GM10266 (cell line): ENCODE results near the gene MGMT.

Source experiments
- DNase-seq: peaks from one replicate; pipeline ENCODE4 v3.0.0; 2012; ENCODE audit errors: extremely low spot score
- CTCF ChIP-seq: IDR thresholded peaks from 2 replicates; pipeline ENCODE4 v1.5.1; 2012; ENCODE audit warnings: mild to moderate bottlenecking, low read depth; ENCODE audit not compliant: control insufficient read depth, insufficient read depth; ENCODE audit errors: missing control alignments

MGMT gene

GRCh38 chr10:129511758-129512157 is 44.7 kb downstream of the MGMT start:
- DNase-seq: no peak
- no peak for TF ChIP-seq CTCF

DNA sequence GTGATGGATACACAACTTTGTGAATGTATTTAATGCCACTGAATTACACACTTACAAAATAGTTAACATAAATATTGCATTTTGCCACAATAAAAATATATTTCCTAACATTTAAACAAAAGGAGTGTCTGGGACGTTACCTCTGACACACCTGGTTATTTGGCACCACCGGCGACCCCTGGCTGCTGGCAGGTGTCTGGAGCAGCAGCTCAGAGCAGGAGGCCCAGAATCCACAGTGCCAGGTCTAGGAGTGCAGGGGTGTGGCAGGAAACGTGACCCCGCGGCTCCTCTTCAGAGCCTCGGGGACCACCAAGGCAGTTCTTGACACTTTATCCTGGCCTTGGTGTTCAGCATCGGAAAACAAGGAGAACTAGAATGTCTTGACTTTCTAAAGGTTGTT is 46.3 kb downstream of the MGMT start:
- TF ChIP-seq CTCF: no peak

DNA sequence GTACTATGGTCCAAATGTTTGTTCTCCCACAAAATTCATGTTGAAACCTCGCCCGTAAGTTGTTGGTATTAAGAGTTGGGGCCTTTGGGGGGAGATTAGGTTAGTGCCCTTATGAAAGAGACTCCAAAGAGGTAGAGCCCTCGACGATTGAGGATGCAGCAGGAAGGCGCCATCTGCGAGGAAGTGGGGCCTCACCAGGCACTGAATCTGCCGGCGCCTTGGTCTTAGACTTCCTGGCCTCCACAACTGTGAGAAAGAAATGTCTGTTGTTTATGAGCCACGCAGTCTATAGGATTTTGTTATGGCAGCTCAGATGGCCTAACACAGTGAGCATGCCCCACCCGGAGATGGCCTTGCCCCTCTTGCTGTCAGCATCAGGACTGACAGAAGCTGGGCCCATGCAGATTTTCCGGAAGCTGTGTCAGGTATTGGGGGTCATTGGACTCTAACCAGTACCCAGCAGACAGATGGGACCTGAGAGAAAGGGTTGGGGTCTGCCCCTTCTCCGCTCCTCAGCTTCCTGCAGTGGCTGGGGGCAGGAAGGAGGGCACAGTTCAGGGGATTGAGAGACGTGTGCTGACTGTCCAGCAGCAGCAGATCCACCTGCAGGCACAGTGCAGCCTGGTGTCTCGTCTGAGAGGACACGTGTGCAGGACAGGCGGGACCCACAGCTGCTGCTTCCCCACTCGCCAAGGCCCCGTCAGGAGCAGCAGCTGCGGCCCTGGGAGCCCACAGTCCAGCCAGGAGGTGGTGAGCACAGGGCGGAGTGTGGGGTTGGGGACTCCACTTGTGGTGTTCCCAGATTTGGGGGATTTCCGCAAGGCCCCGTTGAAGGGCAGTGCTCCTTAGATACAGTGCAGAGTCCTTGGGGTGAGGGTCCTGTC is 47.8 kb downstream of the MGMT start:
- TF ChIP-seq CTCF: no peak

More for the DNA sequence above, 46.3 kb downstream of the MGMT start:
- DNase-seq: no peak

DNA sequence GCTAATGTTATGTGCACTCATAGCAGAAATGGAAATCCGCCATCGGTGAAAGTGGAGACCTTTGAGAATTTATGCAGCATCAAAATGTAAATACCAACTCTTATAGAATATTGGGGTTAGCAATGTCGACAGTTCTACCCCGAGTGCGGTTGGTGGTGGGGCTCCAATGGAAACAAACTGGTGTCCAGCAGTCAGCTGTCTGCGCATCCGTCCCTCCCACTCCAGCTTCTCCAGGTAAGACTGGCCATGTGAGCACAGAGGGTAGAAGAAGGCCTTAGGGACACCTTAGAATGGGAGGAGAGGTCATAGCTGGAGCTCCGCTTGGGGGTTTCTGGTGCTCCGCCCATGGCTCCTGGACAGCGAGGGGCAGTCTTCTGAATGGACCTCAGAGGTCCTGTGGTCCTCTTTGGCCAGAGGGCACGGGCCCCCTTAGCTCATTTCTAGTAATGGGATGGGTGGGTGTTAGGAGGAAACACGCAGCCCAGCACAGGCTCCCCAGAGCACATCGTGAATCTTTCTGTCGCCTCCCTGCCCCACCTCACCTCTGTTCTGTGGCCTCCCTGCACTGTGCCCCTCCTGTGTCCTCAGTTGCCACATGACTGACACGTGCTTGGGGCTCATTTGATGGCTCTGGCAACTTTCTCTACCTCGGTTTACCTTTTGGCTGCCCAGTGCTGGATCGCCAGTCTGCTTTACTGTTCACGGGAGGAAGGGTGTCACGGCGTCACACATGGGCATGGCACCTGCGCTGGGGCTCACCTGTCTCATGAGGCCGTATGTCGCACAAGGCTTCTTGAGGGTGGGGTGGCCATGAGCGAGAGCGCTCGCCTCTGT is 50.0 kb downstream of the MGMT start:
- no peak for DNase-seq
- no peak for TF ChIP-seq CTCF

More for the DNA sequence above, 47.8 kb downstream of the MGMT start:
- no peak for DNase-seq

GRCh38 chr10:129517680-129518057 is 50.6 kb downstream of the MGMT start:
- no peak for TF ChIP-seq CTCF
- DNase-seq: no peak

DNA sequence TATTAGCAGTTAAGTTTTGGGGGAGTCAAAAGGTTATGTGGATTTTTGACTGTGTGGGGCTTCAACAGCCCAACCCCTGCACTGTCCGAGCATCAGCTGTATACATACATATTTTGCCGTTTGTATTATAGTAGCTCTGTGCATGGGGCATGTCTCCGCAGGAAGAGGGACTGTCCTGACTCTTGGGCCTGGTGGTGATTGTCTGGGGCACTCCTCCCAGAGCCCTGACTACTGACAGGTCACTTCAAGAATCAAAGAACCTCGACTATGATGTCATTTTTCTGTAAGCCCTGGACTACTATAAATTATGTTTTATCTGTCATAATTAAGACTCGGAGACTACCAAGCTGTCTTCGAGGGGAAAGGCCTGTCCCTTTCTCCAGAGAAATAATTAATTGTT is 51.8 kb downstream of the MGMT start:
- DNase-seq: no peak
- no peak for TF ChIP-seq CTCF
